Measurements from ENCODE around the gene DBN1. TPM values are rescaled to one million over a fixed set of nuclear protein-coding genes. Genes with fewer than 3 reads are reported as not detected.

DBN1 gene
- polyA plus RNA-seq, 1 of the 3 experiments (the other 2 are of a cell fraction): 244 TPM

- WGBS (ENCODE audit: low lambda C conversion rate): 15% methylated on average over 11 of the region's 11 CpGs
- H3K9me3 ChIP-seq: no peaks in the 10 kb centered on the region
- H3K27me3 ChIP-seq (ENCODE audit: insufficient read depth): no peaks in the 10 kb centered on the region
- 0 out of 2 replicates have a peak, but pooled peaks cover 13% of the 10 kb centered on the region for H4K20me1 ChIP-seq (ENCODE audit: insufficient read depth)
- no peaks in the 10 kb centered on the region for H3K9me2 ChIP-seq
- H3K4me2 ChIP-seq: peak overlapping the region; percentile 99
- ChIA-PET POLR2A (interaction anchor here (0.7 to 2.1 kb wide), 7 partner anchors 10 to 28 kb away, joined by 3 to 16 read pairs (median 6); partner anchors contain the start of gene PRR7), CTCF (interaction anchor here (0.7 to 10.8 kb wide), 11 partner anchors 9 to 314 kb away, joined by 3 to 120 read pairs (median 4); no protein-coding TSS in a partner anchor)
- TF ChIP-seq, protein P1, sequence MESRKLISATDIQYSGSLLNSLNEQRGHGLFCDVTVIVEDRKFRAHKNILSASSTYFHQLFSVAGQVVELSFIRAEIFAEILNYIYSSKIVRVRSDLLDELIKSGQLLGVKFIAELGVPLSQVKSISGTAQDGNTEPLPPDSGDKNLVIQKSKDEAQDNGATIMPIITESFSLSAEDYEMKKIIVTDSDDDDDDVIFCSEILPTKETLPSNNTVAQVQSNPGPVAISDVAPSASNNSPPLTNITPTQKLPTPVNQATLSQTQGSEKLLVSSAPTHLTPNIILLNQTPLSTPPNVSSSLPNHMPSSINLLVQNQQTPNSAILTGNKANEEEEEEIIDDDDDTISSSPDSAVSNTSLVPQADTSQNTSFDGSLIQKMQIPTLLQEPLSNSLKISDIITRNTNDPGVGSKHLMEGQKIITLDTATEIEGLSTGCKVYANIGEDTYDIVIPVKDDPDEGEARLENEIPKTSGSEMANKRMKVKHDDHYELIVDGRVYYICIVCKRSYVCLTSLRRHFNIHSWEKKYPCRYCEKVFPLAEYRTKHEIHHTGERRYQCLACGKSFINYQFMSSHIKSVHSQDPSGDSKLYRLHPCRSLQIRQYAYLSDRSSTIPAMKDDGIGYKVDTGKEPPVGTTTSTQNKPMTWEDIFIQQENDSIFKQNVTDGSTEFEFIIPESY (IDR thresholded peaks at IDR 0.05; ENCODE audit: borderline replicate concordance, low read depth): no peak
- TF ChIP-seq MXI1 (IDR thresholded peaks at IDR 0.05; ENCODE audit: low read depth, low read length): peak; percentile 89
- peak; percentile 40; the same call in 1 of the 2 replicates for TF ChIP-seq SIN3A (IDR thresholded peaks at IDR 0.05; ENCODE audit: borderline replicate concordance, low read depth, low read length)
- peak; percentile 68 for TF ChIP-seq GATA2 (CRISPR knock-in tag; IDR thresholded peaks at IDR 0.05)
- TF ChIP-seq, protein P2, sequence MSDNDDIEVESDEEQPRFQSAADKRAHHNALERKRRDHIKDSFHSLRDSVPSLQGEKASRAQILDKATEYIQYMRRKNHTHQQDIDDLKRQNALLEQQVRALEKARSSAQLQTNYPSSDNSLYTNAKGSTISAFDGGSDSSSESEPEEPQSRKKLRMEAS (IDR thresholded peaks at IDR 0.05; ENCODE audit: low read depth): 0 out of 2 replicates have a peak, but pooled peaks have one; percentile 68
- peak overlapping the region; percentile 96 for H3K9ac ChIP-seq
- peaks cover 0 to 14% of the 10 kb centered on the region in 2 experiments for H3K36me3 ChIP-seq (replicated peaks in 1 of 2; ENCODE audit: control insufficient read depth in 1 of 2, insufficient read depth in 2 of 2, low read length in 1 of 2)
- peak; percentile 78 for DNase-seq
- peaks cover 5 to 33% of the 10 kb centered on the region in 2 experiments; a peak in 2 of 4 replicates for H3K4me1 ChIP-seq (ENCODE audit: control insufficient read depth in 1 of 2, insufficient read depth in 2 of 2, low read depth in 1 of 2, low read length in 1 of 2)
- peak overlapping the region; percentile 56 to 82; a peak in 3 of 4 replicates for H3K27ac ChIP-seq (ENCODE audit: low read depth in 2 of 2, low read length in 1 of 2)
- peak overlapping the region; percentile 79 to 82 for H3K4me3 ChIP-seq (ENCODE audit: low read depth in 2 of 2, low read length in 1 of 2)
- peaks cover 12% of the 10 kb centered on the region for H3F3A ChIP-seq (replicated peaks; ENCODE audit: insufficient read depth)
- no peak overlapping the region for H2AFZ ChIP-seq (ENCODE audit: low read depth)
- peaks cover 30% of the 10 kb centered on the region for H3K79me2 ChIP-seq (ENCODE audit: insufficient read depth)
Observed at GRCh38 chr5:177427211-177427822, 46.1 kb downstream of the DBN1 start.

DNA sequence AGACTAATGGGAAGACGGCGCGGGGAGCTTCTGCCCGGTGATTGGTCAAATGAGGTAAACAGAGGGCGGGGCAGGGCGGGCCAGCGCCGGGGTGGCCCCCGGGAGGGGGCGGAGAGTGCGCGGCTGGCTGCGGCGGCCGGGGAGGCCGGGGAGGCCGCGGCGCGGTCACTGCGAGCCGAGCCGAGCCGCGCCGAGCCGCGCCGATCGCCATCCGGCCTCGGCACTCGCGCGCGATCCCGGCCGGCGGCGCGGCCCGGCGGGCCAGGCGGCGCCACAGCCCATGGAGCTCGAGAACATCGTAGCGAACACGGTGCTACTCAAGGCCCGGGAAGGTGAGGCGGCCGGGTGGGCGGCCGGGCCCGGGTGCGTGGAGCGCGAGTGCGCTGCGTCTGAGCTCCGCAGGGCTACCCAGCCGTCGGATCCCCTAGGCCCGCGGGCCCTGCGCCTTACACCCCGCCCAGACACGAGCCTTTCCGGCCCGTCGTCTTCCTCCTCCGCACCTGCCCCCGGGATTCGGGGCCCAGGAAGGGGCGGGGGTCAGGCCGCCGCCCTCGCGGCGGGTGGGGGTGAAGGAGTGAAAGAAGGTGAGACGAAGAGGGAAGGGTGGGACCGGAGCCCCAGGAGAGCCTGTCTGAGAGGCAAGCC is 46.7 kb downstream of the DBN1 start, which contains the start of gene GRK6:
Gene GRK6, plus strand, starts transcription at position 111 of the 645 bp plus-strand sequence. Its CDS starts 170 bp downstream, at position 281.
- CTCF ChIA-PET: interaction anchor here (0.7 to 10.8 kb wide), 14 partner anchors 8 to 314 kb away, joined by 3 to 120 read pairs (median 4); no protein-coding TSS in a partner anchor
- 1% methylated on average over 26 of the region's 82 CpGs for WGBS (ENCODE audit: low lambda C conversion rate)
- Histone ChIP-seq H3K79me2 (ENCODE audit: insufficient read depth) (peaks cover 30% of the 10 kb centered on the region), H3K4me1 (ENCODE audit: control insufficient read depth in 1 of 2, insufficient read depth in 2 of 2, low read depth in 1 of 2, low read length in 1 of 2) (peaks cover 5 to 33% of the 10 kb centered on the region in 2 experiments; a peak in 2 of 4 replicates), H4K20me1 (ENCODE audit: insufficient read depth) (0 out of 2 replicates have a peak, but pooled peaks cover 13% of the 10 kb centered on the region), H3K4me2 (peak within 1 kb of the TSS; percentile 99), H3K9ac (peak within 1 kb of the TSS; percentile 96), H3K9me3 (no peaks in the 10 kb centered on the region), H3K27me3 (ENCODE audit: insufficient read depth) (no peaks in the 10 kb centered on the region), H3K9me2 (no peaks in the 10 kb centered on the region), H3F3A (replicated peaks; ENCODE audit: insufficient read depth) (peaks cover 12% of the 10 kb centered on the region), H2AFZ (ENCODE audit: low read depth) (peak within 1 kb of the TSS; percentile 85), H3K36me3 (replicated peaks in 1 of 2; ENCODE audit: control insufficient read depth in 1 of 2, insufficient read depth in 2 of 2, low read length in 1 of 2) (peaks cover 0 to 9% of the 10 kb centered on the region in 2 experiments), H3K4me3 (ENCODE audit: low read depth in 2 of 2, low read length in 1 of 2) (peak within 1 kb of the TSS; percentile 79 to 82), H3K27ac (ENCODE audit: low read depth in 2 of 2, low read length in 1 of 2) (peak within 1 kb of the TSS; percentile 89 to 92)
- peak; percentile 70 for DNase-seq
- POLR2A ChIA-PET: interaction anchor here (0.6 to 2.1 kb wide), 8 partner anchors 11 to 116 kb away, joined by 3 to 16 read pairs (median 6); partner anchors contain the start of gene PRR7
- TF ChIP-seq GABPA (IDR thresholded peaks at IDR 0.05; ENCODE audit: low read depth): no peak
- TF ChIP-seq NRF1 (IDR thresholded peaks at IDR 0.05; ENCODE audit: low read depth, low read length): no peak
- TF ChIP-seq RCOR1 (IDR thresholded peaks at IDR 0.05; ENCODE audit: low read length): no peak
- TF ChIP-seq MXI1 (IDR thresholded peaks at IDR 0.05; ENCODE audit: low read depth, low read length): 0 out of 2 replicates have a peak, but pooled peaks have one; percentile 7
- TF ChIP-seq TAF1 (IDR thresholded peaks at IDR 0.05; ENCODE audit: borderline replicate concordance, low read depth, low read length): peak; percentile 20; the same call in 1 of the 2 replicates
- no peak for TF ChIP-seq TCF12 (IDR thresholded peaks at IDR 0.05)
- TF ChIP-seq, protein P1 (IDR thresholded peaks at IDR 0.05; ENCODE audit: borderline replicate concordance, low read depth): no peak

All from SK-N-SH (cell line).